Fibroblast of skin of back (primary cell): ENCODE results near the gene SLC45A3.
"Not testable (repeated sequence)": the region's sequence is repeated elsewhere in the genome, so short reads cannot be mapped to it uniquely, and the experiment has no call there.

Source experiments
- DNase-seq: peaks from one replicate; pipeline ENCODE4 v3.0.0-alpha.2; 2013

Gene SLC45A3

DNA sequence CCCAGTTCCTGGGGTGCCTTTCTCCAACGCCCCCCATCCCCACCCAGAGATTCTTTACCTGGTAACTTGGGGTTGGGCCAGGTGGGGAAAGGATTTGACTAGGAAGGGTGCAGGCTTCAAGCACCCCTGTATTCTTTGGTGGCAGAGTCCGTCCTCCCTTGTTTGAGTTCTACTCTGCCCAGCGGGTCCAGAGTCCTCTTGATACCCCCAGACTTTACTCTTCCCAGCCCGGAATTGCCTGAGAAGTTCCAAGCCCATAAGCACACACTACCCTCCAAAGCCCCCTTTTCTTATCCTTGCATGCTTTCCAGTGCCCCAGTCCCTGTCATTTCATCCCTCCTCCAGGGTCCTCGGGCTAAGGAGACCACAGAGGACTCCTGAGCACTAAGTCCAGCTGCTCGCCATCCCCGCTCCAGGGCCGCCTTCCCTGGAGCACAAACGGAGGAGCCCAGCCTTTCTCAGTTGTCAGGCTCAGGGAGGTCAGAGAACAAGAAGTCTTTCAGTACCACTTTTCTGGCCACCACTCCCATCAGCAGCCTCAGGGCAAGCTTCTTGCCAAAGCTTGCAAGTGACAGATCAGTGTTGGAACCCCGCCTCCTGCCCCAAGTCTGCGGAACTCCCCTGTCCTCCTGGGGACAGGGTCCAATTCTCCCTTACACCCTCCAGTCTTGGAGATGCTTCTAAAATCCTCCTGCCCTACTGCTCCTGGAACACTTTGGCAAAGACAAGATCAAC, 12.2 kb downstream of the SLC45A3 start:
- DNase-seq: no peak

- DNase-seq: no peak
Measured at GRCh38 chr1:205666372-205667166, 13.7 kb downstream of the SLC45A3 start.

- DNase-seq: no peak
Measured at GRCh38 chr1:205665201-205666045, 14.9 kb downstream of the SLC45A3 start.

GRCh38 chr1:205664399-205665017, 15.8 kb downstream of the SLC45A3 start:
- no peak for DNase-seq

DNA sequence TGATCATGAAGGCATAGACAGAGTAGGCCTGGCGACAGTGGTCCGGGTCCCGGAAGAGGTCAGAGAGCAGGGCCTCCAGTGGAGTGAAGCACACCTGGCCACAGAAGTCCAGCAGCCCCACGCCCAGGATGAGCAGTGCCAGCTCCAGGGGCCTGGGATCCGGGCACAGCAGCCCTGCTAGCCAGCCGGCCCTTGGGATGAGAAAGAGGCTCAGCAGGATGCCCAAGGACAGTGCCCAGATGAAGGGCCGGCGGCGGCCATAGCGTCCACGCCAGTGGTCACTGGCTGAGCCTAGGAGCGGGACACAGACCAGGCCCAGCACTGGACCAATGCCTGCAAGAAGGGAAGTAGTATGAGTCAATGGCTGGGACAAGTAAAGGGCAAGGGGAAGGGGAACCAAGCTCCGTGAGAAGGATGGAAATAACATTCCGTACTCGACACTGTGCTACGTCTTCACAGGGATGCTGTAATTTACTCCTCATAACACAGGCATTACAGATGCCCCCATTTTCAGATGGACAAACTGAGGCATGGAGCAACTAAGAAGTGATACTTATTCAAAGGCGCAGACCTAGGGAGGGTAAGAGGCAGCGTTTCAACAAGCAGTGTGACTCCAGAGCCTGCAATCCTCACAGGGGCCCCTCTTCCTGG, 16.9 kb downstream of the SLC45A3 start:
- no peak for DNase-seq

DNA sequence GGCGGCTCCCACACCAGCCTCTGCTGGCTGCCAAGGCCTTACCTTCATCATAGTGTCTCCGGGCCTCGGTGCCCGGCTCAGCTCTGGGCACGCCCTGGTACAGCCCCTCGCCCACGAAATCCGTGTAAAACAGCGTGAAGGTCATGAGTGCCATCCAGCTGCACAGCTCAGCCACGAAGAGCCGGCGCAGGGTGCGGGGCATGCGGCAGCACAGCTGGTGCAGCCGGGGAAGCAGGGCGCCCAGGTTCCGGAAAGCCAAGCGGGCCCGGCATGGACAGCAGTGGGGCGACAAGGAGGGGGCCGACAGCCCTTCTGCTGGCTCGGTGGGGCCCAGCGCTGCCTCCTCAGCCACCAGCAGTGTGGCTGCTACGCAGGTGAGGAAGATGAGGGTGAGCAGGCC, 17.5 kb downstream of the SLC45A3 start:
- no peak for DNase-seq

- no peak for DNase-seq
Measured at GRCh38 chr1:205662135-205662738, 18.1 kb downstream of the SLC45A3 start.

DNA sequence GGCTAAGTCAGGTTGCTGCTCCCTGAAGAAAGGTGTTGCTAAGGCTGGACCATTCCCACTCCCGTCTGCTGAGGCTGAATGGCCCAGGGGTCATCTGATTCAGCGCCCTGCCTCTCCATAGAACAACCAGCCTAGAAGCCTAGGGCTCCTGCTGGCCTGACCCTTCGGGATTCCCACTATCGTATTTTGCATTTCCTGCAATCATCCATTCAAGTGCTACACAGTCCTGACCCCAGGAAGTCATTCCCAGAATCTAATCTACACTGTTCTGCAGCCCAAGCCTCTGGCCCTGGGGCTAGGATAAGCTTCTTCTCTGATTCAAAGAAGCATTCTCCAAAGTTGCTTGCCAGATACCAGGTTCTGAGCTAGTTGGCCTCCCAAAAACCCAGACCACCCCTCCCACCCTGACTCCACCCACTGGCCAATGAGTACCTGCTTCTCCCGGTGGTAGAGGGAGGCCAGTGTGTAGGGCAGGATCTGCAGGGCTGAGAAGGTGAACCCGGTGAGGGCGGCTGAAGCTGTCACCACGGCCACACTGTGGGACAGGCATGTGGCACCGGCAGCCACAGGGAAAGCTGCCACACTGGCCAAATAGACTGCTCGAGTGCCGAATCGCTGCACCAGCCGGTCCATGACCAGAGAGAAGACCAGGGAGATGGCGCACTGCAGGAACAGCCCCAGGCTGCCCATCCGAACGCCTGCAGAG, 18.7 kb downstream of the SLC45A3 start:
- DNase-seq: no peak

DNA sequence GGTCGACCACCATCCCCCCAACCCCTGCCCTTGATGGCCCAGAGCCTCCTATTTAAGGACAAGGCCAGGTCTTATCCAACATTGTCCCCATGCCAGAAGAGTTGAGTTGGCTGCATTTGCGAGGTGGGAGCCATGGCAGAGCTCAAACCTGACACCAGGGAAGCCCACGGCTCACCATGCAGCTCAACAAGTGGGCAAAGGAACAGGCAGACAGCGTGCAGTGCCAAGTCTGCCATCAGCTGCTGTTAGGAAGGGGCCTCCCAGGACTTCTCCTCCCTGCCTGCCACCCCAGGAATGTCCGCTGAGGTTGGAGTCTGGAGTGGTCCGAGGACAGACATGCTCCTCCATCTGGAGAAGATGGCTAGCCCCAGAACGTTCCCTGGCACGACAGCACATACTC, 19.9 kb downstream of the SLC45A3 start:
- DNase-seq: no peak

DNA sequence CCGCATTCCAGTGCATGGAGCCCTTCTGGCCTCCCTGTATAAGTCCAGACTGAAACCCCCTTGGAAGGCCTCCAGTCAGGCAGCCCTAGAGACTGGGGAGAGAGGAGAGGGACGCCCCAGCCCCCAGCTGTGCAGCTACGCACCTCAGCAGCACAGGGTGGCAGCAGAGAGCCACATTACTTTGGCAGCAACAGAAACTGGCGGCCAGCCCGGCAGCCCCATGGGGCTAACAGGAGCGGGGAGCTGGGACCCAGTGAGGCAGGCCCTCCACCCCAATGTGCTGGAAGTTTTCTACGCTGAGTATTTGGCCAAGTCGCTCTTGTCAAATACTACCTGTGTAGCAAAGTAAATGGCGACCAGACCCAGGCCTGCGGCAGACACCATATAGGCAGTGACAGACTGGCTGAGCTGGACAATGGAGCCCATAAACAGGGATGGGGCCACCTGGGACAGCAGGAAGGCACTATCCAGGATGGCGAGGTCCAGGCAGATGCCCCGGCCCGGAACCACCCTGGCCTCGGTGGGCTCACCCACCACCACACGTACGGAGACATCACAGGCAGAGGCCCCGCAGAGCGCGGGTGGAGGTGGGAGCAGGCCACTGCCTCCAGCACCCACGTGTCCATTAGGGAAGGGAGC, 21.2 kb downstream of the SLC45A3 start:
- DNase-seq: peak; percentile 66

DNA sequence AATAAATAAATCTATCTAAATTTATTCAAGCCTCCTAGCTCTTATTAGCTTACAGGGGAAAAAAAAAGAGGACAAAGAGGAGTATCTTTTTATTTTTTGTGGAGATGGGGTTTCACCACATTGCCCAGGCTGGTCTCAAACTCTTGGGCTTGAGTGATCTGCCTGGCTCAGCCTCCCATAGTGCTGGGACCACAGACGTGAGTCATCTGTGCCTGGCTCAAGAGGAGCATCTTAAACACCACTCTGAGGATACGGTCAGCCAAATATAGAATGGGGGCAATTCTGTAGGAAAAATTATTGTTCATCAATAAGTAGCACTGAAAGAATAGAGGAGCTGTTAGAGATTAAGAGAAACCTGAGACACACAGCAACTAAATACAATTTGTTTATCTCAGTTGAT, 24.1 kb downstream of the SLC45A3 start:
- peak; percentile 41 for DNase-seq

DNA sequence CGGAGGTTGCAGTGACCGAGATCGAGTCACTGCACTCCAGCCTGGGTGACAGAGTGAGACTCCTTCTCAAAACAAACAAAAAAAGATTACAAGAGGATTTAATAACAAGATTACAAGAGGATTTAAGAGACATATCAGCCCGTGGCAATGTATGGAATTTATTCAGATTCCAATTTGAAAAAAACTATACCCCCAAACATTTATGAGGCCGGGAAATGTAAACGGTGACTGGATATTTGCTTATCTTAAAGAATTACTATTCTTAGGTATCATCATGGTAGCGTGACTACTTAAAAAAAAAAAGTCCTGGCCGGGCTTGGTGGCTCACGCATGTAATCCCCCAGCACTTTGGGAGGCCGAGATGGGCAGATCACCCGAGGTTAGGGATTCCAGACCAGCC, 27.3 kb downstream of the SLC45A3 start:
- peak; percentile 45 for DNase-seq

DNA sequence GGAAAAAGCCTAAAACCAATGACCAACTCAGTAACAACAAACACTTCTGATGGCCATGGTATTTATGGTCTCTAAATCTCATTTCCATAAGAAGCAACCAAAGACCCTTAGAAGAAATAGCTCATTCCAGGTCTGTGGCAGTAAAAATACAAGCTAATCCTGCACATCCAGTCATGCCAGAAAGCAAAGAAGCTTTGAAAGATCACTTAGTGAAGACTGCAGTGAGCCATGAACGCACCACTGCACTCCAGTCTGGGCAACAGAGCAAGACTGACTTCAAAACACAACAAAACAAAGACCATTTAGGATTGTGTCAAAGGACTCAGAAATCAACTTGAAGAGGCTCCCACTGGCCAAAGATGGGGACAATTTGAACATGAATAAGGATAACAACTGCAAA, 30.1 kb downstream of the SLC45A3 start:
- no peak for DNase-seq

DNA sequence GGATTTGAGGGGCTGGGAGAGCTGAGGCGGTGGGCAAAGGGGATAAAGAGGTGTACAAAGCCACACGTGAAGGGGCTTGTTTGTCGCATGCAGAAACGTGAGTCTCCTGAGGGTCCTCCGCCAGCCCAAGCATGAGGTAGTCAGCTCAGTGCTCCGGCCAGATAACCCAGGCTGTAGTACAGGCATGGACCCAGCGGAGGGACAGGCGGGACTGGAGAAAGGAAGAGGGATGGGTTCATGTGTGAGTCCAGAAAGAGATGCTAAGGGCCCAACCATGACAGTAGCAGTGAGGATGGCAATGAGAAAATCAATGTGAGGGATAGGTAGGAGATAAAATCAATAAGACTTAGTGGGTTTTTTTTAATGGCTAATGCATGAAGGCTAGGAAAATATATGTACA, 34.8 kb downstream of the SLC45A3 start:
- DNase-seq: no peak

DNA sequence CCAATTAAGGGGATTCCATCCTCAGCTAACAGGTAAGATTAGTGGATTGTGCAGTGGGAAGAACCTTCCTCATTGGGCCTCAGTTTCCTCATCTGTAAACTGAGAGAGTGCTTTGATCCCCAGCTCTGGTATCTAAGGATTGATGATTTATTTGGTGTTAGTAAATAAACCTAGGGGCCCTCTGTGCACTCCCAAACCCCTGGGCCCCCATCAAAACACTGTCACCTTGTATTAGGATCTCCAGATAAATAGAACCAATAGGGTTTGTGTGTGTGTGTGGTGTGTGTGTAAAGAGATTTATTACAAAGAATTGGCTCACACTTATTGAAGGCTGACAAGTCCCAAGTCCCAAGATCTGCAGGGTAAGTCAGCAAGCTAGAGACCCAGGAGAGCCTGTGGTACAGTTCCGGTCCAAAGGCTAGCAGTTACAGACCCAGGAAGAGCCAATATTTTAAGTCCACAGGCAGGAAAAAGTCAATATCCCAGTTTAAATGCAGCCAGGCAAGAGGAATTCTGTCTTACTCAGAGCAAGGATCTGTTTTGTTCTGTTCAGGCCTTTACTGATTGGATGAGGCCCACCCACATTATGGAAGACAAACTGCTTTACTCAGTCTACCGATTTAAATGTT, 37.5 kb downstream of the SLC45A3 start:
- DNase-seq: no peak

DNA sequence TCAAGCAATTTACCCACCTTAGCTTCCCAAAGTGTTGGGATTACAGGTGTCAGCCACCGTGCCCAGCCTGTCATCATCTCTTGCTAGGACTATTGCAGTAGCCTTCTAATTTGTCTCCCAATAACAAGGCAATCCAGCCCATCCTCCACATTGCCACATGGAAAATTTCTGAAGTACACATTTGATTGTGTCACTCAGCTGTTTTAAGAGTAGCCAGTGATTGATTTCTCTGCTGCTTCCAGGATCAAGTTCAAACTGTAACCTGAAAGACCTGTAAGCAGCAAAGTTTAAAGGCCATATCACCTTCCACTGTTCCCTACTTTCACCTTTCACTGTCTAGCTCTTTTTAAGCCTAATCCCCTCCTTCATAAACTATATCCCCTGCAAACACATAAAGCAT, 40.7 kb downstream of the SLC45A3 start:
- DNase-seq: no peak

DNA sequence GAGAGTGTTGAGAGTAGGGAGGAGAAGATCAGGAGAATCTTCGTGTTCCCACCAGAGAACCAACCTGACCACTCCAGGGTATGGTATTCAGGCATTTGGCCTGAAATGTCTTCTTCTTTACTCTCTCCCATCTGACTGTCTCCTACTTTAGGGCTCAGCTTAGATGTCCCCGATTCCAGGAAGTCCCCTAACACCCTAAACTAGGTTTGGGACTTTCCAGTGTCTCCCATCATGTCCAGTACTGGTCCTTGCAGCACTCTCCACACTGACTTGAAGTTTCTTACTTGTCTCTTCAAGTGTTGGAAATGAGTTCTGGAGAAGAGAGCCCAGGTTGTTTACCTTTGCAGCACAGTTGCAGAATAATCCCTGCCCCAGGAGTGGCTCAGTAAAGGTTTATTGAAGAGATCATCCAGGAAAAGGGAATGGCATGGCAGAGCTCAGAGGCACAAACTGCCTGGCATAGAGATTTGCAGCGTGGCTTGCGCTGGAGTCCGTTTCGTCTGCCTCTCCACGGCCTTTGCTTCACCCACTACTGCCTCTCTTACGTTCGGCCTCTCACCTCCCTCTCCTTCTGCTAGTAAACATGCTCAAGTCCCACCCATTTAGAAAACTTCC, 42.3 kb downstream of the SLC45A3 start:
- DNase-seq: no peak

- peak; percentile 33 for DNase-seq
Measured at GRCh38 chr1:205636732-205637131, 43.6 kb downstream of the SLC45A3 start.

DNA sequence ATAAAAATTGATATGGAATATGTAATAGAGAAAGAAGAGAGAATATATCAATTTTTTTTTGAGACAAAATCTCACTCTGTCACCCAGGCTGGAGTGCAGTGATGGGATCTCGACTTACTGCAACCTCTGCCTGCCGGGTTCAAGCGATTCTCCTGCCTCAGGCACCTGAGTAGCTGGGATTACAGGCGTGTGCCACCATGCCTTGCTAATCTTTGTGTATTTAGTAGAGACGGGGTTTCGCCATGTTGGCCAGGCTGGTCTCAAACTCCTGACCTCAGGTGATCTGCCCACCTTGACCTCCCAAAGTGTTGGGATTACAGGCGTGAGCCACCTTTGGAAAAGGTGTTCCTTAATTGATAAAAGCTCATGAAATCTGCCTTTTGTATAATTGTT, 44.2 kb downstream of the SLC45A3 start:
- not testable (repeated sequence) for DNase-seq
